Heart left ventricle (tissue), 16 donors: ENCODE data around the gene MTFMT. TPM values are rescaled to one million over a fixed set of nuclear protein-coding genes. Genes with fewer than 3 reads are reported as not detected.

Source experiments
- ATAC-seq, 4 donors: fragments of 200-7000 bp; cut with Tn5 transposase; one replicate each; pipeline ENCODE4 v1.9.1; 2020 to 2022; ENCODE audit warnings: moderate library complexity in 4 of 4, mild to moderate bottlenecking in 3 of 4, moderate number of reproducible peaks in 1 of 4
- DNase-seq, 5 donors: peaks; one replicate each; pipeline ENCODE4 v3.0.0-alpha.2; 2020
- H3K27ac ChIP-seq, 12 donors: fragments of 200-600 bp; sonication (generic) in 4 of 12; one replicate each; pipeline versions ENCODE4 v1.5.0 to v1.8.0; 2016 to 2022; ENCODE audit warnings: mild to moderate bottlenecking in 2 of 12
- H3K27me3 ChIP-seq, 9 donors: fragments of 200-600 bp; sonication (generic) in 2 of 9; one replicate each; pipeline versions ENCODE4 v1.5.1 to v1.8.0; 2016 to 2022; ENCODE audit warnings: mild to moderate bottlenecking in 3 of 9
- H3K36me3 ChIP-seq, 9 donors: fragments of 200-600 bp; sonication (generic) in 2 of 9; one replicate each; pipeline versions ENCODE4 v1.5.0 to v1.8.0; 2018 to 2022; ENCODE audit warnings: mild to moderate bottlenecking in 2 of 9
- H3K4me1 ChIP-seq, 12 donors: fragments of 200-600 bp; sonication (generic) in 4 of 12; one replicate each; pipeline versions ENCODE4 v1.5.0 to v1.8.0; 2016 to 2022; ENCODE audit warnings: mild to moderate bottlenecking in 3 of 12
- H3K4me3 ChIP-seq, 12 donors: fragments of 200-600 bp; sonication (generic) in 4 of 12; one replicate each; pipeline versions ENCODE4 v1.5.0 to v1.8.0; 2017 to 2022; ENCODE audit warnings: mild to moderate bottlenecking in 9 of 12, moderate library complexity in 4 of 12
- H3K9me3 ChIP-seq, 12 donors: fragments of 200-600 bp; sonication (generic) in 4 of 12; one replicate each; pipeline versions ENCODE4 v1.5.0 to v1.8.0; 2016 to 2022; ENCODE audit warnings: mild to moderate bottlenecking in 1 of 12
- CTCF ChIP-seq, 12 donors: fragments of 200-600 bp; sonication (generic) in 4 of 12; IDR thresholded peaks; one replicate each; pipeline versions ENCODE4 v1.5.0 to v1.8.0; 2018 to 2022; ENCODE audit warnings: antibody characterized with exemption in 12 of 12, mild to moderate bottlenecking in 5 of 12
- POLR2A ChIP-seq, 2 donors: fragments of 450-650 bp; IDR thresholded peaks; one replicate each; pipeline ENCODE4 v1.6.1; 2017; ENCODE audit warnings: antibody characterized with exemption in 2 of 2, mild to moderate bottlenecking in 2 of 2, moderate library complexity in 2 of 2
- WGBS, 4 donors: extraction: QIAGEN DNeasy Blood & Tissue Kit in 2 of 4; methylation state at CpG; one replicate each; pipeline versions ENCODE4 v1.1.5 to v1.1.7; 2013 to 2018; 5-methylcytosine and 5-hydroxymethylcytosine counted together
- intact Hi-C, 10 donors: fragments of 100-400 bp; cut with DNase I; formaldehyde crosslinking; loops; one replicate each; pipeline versions ENCODE4 v1.11.1 to v1.14.2; 2022
- polyA plus RNA-seq, 2 donors: library from polyadenylated mRNA; stranded (reverse); fragments of 200-250 nt; gene quantifications; one replicate each; pipeline ENCODE4 v1.2.3, GENCODE V29; 2013
- total RNA-seq, 9 donors: library from RNA; depleted of rRNA in 2 of 9; stranded (reverse); fragments of >200 nt in 2 of 9; fragmentation: NEBNext Ultra II Directional in 3 of 9; extraction: Animal tissue kit (Norgen Biotek cat#: 25700) in 3 of 9; gene quantifications; one replicate each; pipeline versions ENCODE4 v1.1.0 to v1.2.4, GENCODE V29; 2016 to 2023
- donor health status: ischemic (EF 13 %, LVEDD 7.1; RV severe dilation, severe dysfunction).
- donor health status: healthy with polysubstance abuse.
- donor health status: DM: no; HTN: yes; CAD: no.
- donor health status: DM: no; HTN: no; CAD: no.
- donor health status: ischemic (EF 25% LVEDD 6.9; RV normal size, moderate dysfunction).
- donor health status: ischemic (EF 25% LVEDD 5.7; RV mildly dilated, moderate dysfunction).
- donor health status: healthy.
- donor health status: DM: yes; HTN: yes; CAD: no.
- donor health status: ischemic (EF 35%, LVEDD 5.7; RV mildly dilated, moderate dysfunction).
- donor health status: nonischemic (EF 11% LVEDD 7.7; RV severe dilation, severe dysfunction).
- donor health status: DM: yes; HTN: yes; CAD: no.
- donor health status: PGD.
- donor health status: ischemic (EF 29% LVEDD 5.4; RV normal size, mild dysfunction).
- donor health status: nonischemic (EF 23%, LVEDD 6.1; RV moderate dilation, normal function).

MTFMT gene
- total and polyA plus RNA-seq, 11 donors: 6.0 to 41.0 (median 19.4) TPM

- intact Hi-C loops: loop anchor here in 8 of 10 donors (1.0 to 10.0 kb wide), 7 partner anchors 39 to 268 kb away; partner anchors contain the start of genes RNU5A-1 (in 2 of the 8) and KBTBD13 (in 1 of the 8)
- no peak for TF ChIP-seq CTCF (IDR thresholded peaks at IDR 0.05)
- H3K9me3 ChIP-seq: no peaks in the 10 kb centered on the region
- H3K4me3 ChIP-seq: peak overlapping the region in 11 of 12 donors; percentile 61 to 99 (median 90)
- 61 to 64% (median 63%) methylated on average over 12 of the region's 12 CpGs for WGBS, 4 donors
- H3K27ac ChIP-seq: peak overlapping the region in 8 of 12 donors; percentile 70 to 90 (median 77)
- H3K36me3 ChIP-seq: peaks cover 0 to 21% (median 17%) of the 10 kb centered on the region in 9 donors
- DNase-seq: no peak
- peaks cover 0 to 5% (median 0%) of the 10 kb centered on the region in 9 donors for H3K27me3 ChIP-seq
- H3K4me1 ChIP-seq: peaks cover 0 to 35% (median 10%) of the 10 kb centered on the region in 12 donors
- no peak for ATAC-seq
These were observed 333 bp upstream of the MTFMT start for GRCh38 chr15:65029736-65030208.

DNA sequence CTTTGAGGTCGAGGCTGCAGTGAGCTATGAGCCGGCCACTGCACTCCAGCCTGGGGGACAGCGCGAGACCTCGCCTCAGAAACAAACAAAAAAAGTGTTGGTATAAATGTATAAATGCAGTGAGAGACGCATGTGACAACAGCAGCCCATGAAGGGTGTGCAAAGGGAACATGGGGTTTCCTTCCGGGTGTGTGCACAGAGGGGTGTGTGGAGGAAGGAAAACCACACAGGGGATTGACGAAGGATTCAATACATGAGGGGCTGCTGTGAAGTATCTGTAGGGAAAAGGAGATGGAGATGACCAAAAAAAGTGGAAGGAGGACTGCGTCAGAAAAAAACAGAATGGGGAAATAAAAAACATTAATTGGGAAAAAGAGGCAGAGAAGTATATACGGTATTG is 1.1 kb downstream of the MTFMT start:
- TF ChIP-seq POLR2A (IDR thresholded peaks at IDR 0.05): no peak
- TF ChIP-seq CTCF (IDR thresholded peaks at IDR 0.05): no peak
- H3K4me3 ChIP-seq: peak overlapping the region in 10 of 12 donors; percentile 61 to 99 (median 84)
- H3K27me3 ChIP-seq: peaks cover 0 to 5% (median 0%) of the 10 kb centered on the region in 9 donors
- no peaks in the 10 kb centered on the region for H3K9me3 ChIP-seq
- H3K36me3 ChIP-seq: peaks cover 0 to 36% (median 31%) of the 10 kb centered on the region in 9 donors
- WGBS, 4 donors: 60 to 67% (median 61%) methylated on average over 10 of the region's 10 CpGs
- DNase-seq: no peak
- peak overlapping the region in 5 of 12 donors; percentile 70 to 88 (median 74) for H3K27ac ChIP-seq
- H3K4me1 ChIP-seq: peaks cover 0 to 26% (median 10%) of the 10 kb centered on the region in 12 donors
- ATAC-seq: no peak
- intact Hi-C loops: no loop called here

GRCh38 chr15:65027593-65027992 is 1.8 kb downstream of the MTFMT start:
- intact Hi-C loops: no loop called here
- peak overlapping the region in 5 of 12 donors; percentile 13 to 92 (median 77) for H3K4me3 ChIP-seq
- no peak for ATAC-seq

More at GRCh38 chr15:65027593-65027992, 1.8 kb downstream of the MTFMT start:
- WGBS, 4 donors: 84 to 88% (median 86%) methylated on average over 1 of the region's 1 CpG
- peaks cover 0 to 43% (median 37%) of the 10 kb centered on the region in 9 donors for H3K36me3 ChIP-seq
- peak overlapping the region in 1 of 12 donors; percentile 74 for H3K27ac ChIP-seq
- peaks cover 0 to 2% (median 0%) of the 10 kb centered on the region in 9 donors for H3K27me3 ChIP-seq
- no peak for DNase-seq
- H3K4me1 ChIP-seq: peaks cover 0 to 19% (median 10%) of the 10 kb centered on the region in 12 donors
- TF ChIP-seq CTCF (IDR thresholded peaks at IDR 0.05) (no peak), POLR2A (IDR thresholded peaks at IDR 0.05) (no peak)
- H3K9me3 ChIP-seq: no peaks in the 10 kb centered on the region
